PC-3 (cell line): Measurements from ENCODE around the gene FBXO11.

Experiments used
- EZH2 ChIP-seq: fragments of 300-600 bp; sonication (generic); IDR thresholded peaks from one replicate; pipeline ENCODE4 v1.6.1; 2017; ENCODE audit warnings: antibody characterized with exemption, mild to moderate bottlenecking, low read length; ENCODE audit not compliant: unreplicated experiment
- EZH2phosphoT487 ChIP-seq: fragments of 300-600 bp; sonication (generic); IDR thresholded peaks from 2 replicates; pipeline ENCODE4 v1.6.1; 2018; ENCODE audit warnings: mild to moderate bottlenecking, antibody characterized with exemption, low read length, borderline replicate concordance
- TF ChIP-seq, protein P1 (sequence below): fragments of 300-600 bp; sonication (generic); conservative IDR thresholded peaks from 2 replicates; pipeline ENCODE4 v1.5.1; 2017; ENCODE audit warnings: antibody characterized with exemption, low read depth, mild to moderate bottlenecking, low read length

DNA sequence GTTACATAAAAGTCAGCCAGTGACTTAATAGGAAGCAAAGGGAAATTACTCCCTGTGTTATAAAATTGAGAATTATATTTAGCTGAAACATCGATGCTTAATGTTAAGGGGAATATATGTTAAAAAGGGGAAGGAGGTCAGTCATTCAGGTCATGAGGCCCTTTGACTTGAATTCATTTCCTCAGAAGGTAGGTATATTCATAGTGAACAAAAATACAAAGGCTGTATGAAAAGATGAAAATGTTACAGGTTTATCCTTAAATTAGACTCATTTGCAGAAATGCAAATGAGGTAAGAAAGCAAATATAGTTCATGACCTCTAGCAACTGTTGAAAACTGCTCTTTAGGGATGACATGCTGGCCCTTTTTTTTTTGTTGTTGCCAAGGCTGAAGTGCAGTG, 102.5 kb downstream of the FBXO11 start:
- TF ChIP-seq EZH2phosphoT487 (no peak), EZH2 (no peak)
- TF ChIP-seq, protein P1, sequence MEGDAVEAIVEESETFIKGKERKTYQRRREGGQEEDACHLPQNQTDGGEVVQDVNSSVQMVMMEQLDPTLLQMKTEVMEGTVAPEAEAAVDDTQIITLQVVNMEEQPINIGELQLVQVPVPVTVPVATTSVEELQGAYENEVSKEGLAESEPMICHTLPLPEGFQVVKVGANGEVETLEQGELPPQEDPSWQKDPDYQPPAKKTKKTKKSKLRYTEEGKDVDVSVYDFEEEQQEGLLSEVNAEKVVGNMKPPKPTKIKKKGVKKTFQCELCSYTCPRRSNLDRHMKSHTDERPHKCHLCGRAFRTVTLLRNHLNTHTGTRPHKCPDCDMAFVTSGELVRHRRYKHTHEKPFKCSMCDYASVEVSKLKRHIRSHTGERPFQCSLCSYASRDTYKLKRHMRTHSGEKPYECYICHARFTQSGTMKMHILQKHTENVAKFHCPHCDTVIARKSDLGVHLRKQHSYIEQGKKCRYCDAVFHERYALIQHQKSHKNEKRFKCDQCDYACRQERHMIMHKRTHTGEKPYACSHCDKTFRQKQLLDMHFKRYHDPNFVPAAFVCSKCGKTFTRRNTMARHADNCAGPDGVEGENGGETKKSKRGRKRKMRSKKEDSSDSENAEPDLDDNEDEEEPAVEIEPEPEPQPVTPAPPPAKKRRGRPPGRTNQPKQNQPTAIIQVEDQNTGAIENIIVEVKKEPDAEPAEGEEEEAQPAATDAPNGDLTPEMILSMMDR = no peak
